ENCODE data around the gene ZC3HAV1.

The ZC3HAV1 gene

GRCh38 chr7:139114018-139114417 is 4.5 kb upstream of the ZC3HAV1 start:
- 100% methylated on average over 2 of the region's 3 CpGs for WGBS (ENCODE audit: insufficient coverage)
- H3K36me3 ChIP-seq (ENCODE audit: control insufficient read depth in 4 of 4, insufficient read depth in 4 of 4, low read length in 3 of 4) = peaks cover 0 to 2% (median 0%) of the 10 kb centered on the region in 4 experiments
- no peak for DNase-seq
- no peaks in the 10 kb centered on the region for H3K27me3 ChIP-seq (replicated peaks in 2 of 5; ENCODE audit: control insufficient read depth in 4 of 5, insufficient read depth in 5 of 5, low read length in 4 of 5)
- H3K4me1 ChIP-seq (ENCODE audit: control extremely low read depth in 1 of 4, control insufficient read depth in 4 of 4, insufficient read depth in 4 of 4, low read length in 3 of 4) = peaks cover 10 to 26% (median 22%) of the 10 kb centered on the region in 4 experiments
- H3K27ac ChIP-seq (ENCODE audit: insufficient read depth in 1 of 2, low read depth in 1 of 2, low read length in 2 of 2, poor library complexity in 1 of 2, severe bottlenecking in 2 of 2) = no peak overlapping the region
- no peak overlapping the region for H3K4me3 ChIP-seq (ENCODE audit: control insufficient read depth in 1 of 7, extremely low read depth in 1 of 7, insufficient read depth in 4 of 7, low read depth in 2 of 7, low read length in 6 of 7)
- POLR2A ChIA-PET = no interaction called here
- CTCF ChIA-PET = interaction anchor here (0.7 to 2.5 kb wide), 6 partner anchors 10 to 223 kb away, joined by 3 to 14 read pairs (median 6); no protein-coding TSS in a partner anchor
- no peaks in the 10 kb centered on the region for H3K9me3 ChIP-seq (ENCODE audit: control extremely low read depth in 1 of 5, control insufficient read depth in 4 of 5, insufficient read depth in 2 of 5, low read depth in 1 of 5, low read length in 4 of 5)

- H3K27ac ChIP-seq (ENCODE audit: insufficient read depth in 1 of 2, low read depth in 1 of 2, low read length in 2 of 2, poor library complexity in 1 of 2, severe bottlenecking in 2 of 2) = no peak overlapping the region
- POLR2A ChIA-PET = no interaction called here
- H3K9me3 ChIP-seq (ENCODE audit: control extremely low read depth in 1 of 5, control insufficient read depth in 4 of 5, insufficient read depth in 2 of 5, low read depth in 1 of 5, low read length in 4 of 5) = no peaks in the 10 kb centered on the region
- no peak for DNase-seq
- CTCF ChIA-PET = interaction anchor here (0.7 to 2.5 kb wide), 3 partner anchors 11 to 18 kb away, joined by 3 to 14 read pairs (median 9); no protein-coding TSS in a partner anchor
- peaks cover 9 to 18% (median 12%) of the 10 kb centered on the region in 4 experiments for H3K4me1 ChIP-seq (ENCODE audit: control extremely low read depth in 1 of 4, control insufficient read depth in 4 of 4, insufficient read depth in 4 of 4, low read length in 3 of 4)
- peaks cover 0 to 2% (median 0%) of the 10 kb centered on the region in 4 experiments for H3K36me3 ChIP-seq (ENCODE audit: control insufficient read depth in 4 of 4, insufficient read depth in 4 of 4, low read length in 3 of 4)
- WGBS (ENCODE audit: insufficient coverage) = 100% methylated on average over 1 of the region's 2 CpGs
- no peaks in the 10 kb centered on the region for H3K27me3 ChIP-seq (replicated peaks in 2 of 5; ENCODE audit: control insufficient read depth in 4 of 5, insufficient read depth in 5 of 5, low read length in 4 of 5)
- no peak overlapping the region for H3K4me3 ChIP-seq (ENCODE audit: control insufficient read depth in 1 of 7, extremely low read depth in 1 of 7, insufficient read depth in 4 of 7, low read depth in 2 of 7, low read length in 6 of 7)
Observed at GRCh38 chr7:139112741-139113250, 3.3 kb upstream of the ZC3HAV1 start.

GRCh38 chr7:139112316-139112715 is 2.8 kb upstream of the ZC3HAV1 start:
- POLR2A ChIA-PET = no interaction called here
- 100% methylated on average over 3 of the region's 3 CpGs for WGBS (ENCODE audit: insufficient coverage)

GRCh38 chr7:139111811-139112301 is 2.3 kb upstream of the ZC3HAV1 start:
- ChIA-PET POLR2A (no interaction called here), CTCF (interaction anchor here (2.5 kb wide), 1 partner anchor 17 kb away, joined by 9 read pairs; no protein-coding TSS in a partner anchor)
- peaks cover 0 to 2% (median 0%) of the 10 kb centered on the region in 4 experiments for H3K36me3 ChIP-seq (ENCODE audit: control insufficient read depth in 4 of 4, insufficient read depth in 4 of 4, low read length in 3 of 4)
- WGBS (ENCODE audit: insufficient coverage) = 88% methylated on average over 1 of the region's 4 CpGs
- H3K27ac ChIP-seq (ENCODE audit: insufficient read depth in 1 of 2, low read depth in 1 of 2, low read length in 2 of 2, poor library complexity in 1 of 2, severe bottlenecking in 2 of 2) = no peak overlapping the region
- H3K4me3 ChIP-seq (ENCODE audit: control insufficient read depth in 1 of 7, extremely low read depth in 1 of 7, insufficient read depth in 4 of 7, low read depth in 2 of 7, low read length in 6 of 7) = no peak overlapping the region
- H3K4me1 ChIP-seq (ENCODE audit: control extremely low read depth in 1 of 4, control insufficient read depth in 4 of 4, insufficient read depth in 4 of 4, low read length in 3 of 4) = peaks cover 9 to 21% (median 11%) of the 10 kb centered on the region in 4 experiments
- H3K9me3 ChIP-seq (ENCODE audit: control extremely low read depth in 1 of 5, control insufficient read depth in 4 of 5, insufficient read depth in 2 of 5, low read depth in 1 of 5, low read length in 4 of 5) = no peaks in the 10 kb centered on the region
- no peak for DNase-seq
- no peaks in the 10 kb centered on the region for H3K27me3 ChIP-seq (replicated peaks in 2 of 5; ENCODE audit: control insufficient read depth in 4 of 5, insufficient read depth in 5 of 5, low read length in 4 of 5)

More at GRCh38 chr7:139112316-139112715, 2.8 kb upstream of the ZC3HAV1 start:
- CTCF ChIA-PET = interaction anchor here (0.7 to 2.5 kb wide), 2 partner anchors 10 to 18 kb away, joined by 3 to 9 read pairs; no protein-coding TSS in a partner anchor
- no peaks in the 10 kb centered on the region for H3K27me3 ChIP-seq (replicated peaks in 2 of 5; ENCODE audit: control insufficient read depth in 4 of 5, insufficient read depth in 5 of 5, low read length in 4 of 5)
- no peaks in the 10 kb centered on the region for H3K9me3 ChIP-seq (ENCODE audit: control extremely low read depth in 1 of 5, control insufficient read depth in 4 of 5, insufficient read depth in 2 of 5, low read depth in 1 of 5, low read length in 4 of 5)
- H3K4me3 ChIP-seq (ENCODE audit: control insufficient read depth in 1 of 7, extremely low read depth in 1 of 7, insufficient read depth in 4 of 7, low read depth in 2 of 7, low read length in 6 of 7) = no peak overlapping the region
- no peak overlapping the region for H3K27ac ChIP-seq (ENCODE audit: insufficient read depth in 1 of 2, low read depth in 1 of 2, low read length in 2 of 2, poor library complexity in 1 of 2, severe bottlenecking in 2 of 2)
- peaks cover 6 to 18% (median 9%) of the 10 kb centered on the region in 4 experiments for H3K4me1 ChIP-seq (ENCODE audit: control extremely low read depth in 1 of 4, control insufficient read depth in 4 of 4, insufficient read depth in 4 of 4, low read length in 3 of 4)
- peaks cover 0 to 2% (median 0%) of the 10 kb centered on the region in 4 experiments for H3K36me3 ChIP-seq (ENCODE audit: control insufficient read depth in 4 of 4, insufficient read depth in 4 of 4, low read length in 3 of 4)
- DNase-seq = no peak

- Histone ChIP-seq H3K4me3 (ENCODE audit: control insufficient read depth in 1 of 7, extremely low read depth in 1 of 7, insufficient read depth in 4 of 7, low read depth in 2 of 7, low read length in 6 of 7) (no peak overlapping the region), H3K27ac (ENCODE audit: insufficient read depth in 1 of 2, low read depth in 1 of 2, low read length in 2 of 2, poor library complexity in 1 of 2, severe bottlenecking in 2 of 2) (no peak overlapping the region), H3K9me3 (ENCODE audit: control extremely low read depth in 1 of 5, control insufficient read depth in 4 of 5, insufficient read depth in 2 of 5, low read depth in 1 of 5, low read length in 4 of 5) (no peaks in the 10 kb centered on the region), H3K27me3 (replicated peaks in 2 of 5; ENCODE audit: control insufficient read depth in 4 of 5, insufficient read depth in 5 of 5, low read length in 4 of 5) (no peaks in the 10 kb centered on the region), H3K36me3 (ENCODE audit: control insufficient read depth in 4 of 4, insufficient read depth in 4 of 4, low read length in 3 of 4) (peaks cover 0 to 2% (median 0%) of the 10 kb centered on the region in 4 experiments), H3K4me1 (ENCODE audit: control extremely low read depth in 1 of 4, control insufficient read depth in 4 of 4, insufficient read depth in 4 of 4, low read length in 3 of 4) (peaks cover 12 to 25% (median 13%) of the 10 kb centered on the region in 4 experiments)
- DNase-seq = no peak
- WGBS (ENCODE audit: insufficient coverage) = 100% methylated on average over 1 of the region's 1 CpG
- ChIA-PET POLR2A (no interaction called here), CTCF (interaction anchor here (1.1 to 1.5 kb wide), 5 partner anchors 8 to 36 kb away, joined by 3 to 9 read pairs (median 5); no protein-coding TSS in a partner anchor)
Observed at GRCh38 chr7:139111147-139111546, 1.6 kb upstream of the ZC3HAV1 start.

- Histone ChIP-seq H3K36me3 (ENCODE audit: control insufficient read depth in 4 of 4, insufficient read depth in 4 of 4, low read length in 3 of 4) (peaks cover 0 to 2% (median 0%) of the 10 kb centered on the region in 4 experiments), H3K27ac (ENCODE audit: insufficient read depth in 1 of 2, low read depth in 1 of 2, low read length in 2 of 2, poor library complexity in 1 of 2, severe bottlenecking in 2 of 2) (peak overlapping the region; percentile 70 to 95), H3K4me1 (ENCODE audit: control extremely low read depth in 1 of 4, control insufficient read depth in 4 of 4, insufficient read depth in 4 of 4, low read length in 3 of 4) (peaks cover 17 to 34% (median 21%) of the 10 kb centered on the region in 4 experiments), H3K9me3 (ENCODE audit: control extremely low read depth in 1 of 5, control insufficient read depth in 4 of 5, insufficient read depth in 2 of 5, low read depth in 1 of 5, low read length in 4 of 5) (no peaks in the 10 kb centered on the region), H3K27me3 (replicated peaks in 2 of 5; ENCODE audit: control insufficient read depth in 4 of 5, insufficient read depth in 5 of 5, low read length in 4 of 5) (no peaks in the 10 kb centered on the region), H3K4me3 (ENCODE audit: control insufficient read depth in 1 of 7, extremely low read depth in 1 of 7, insufficient read depth in 4 of 7, low read depth in 2 of 7, low read length in 6 of 7) (peak overlapping the region; percentile 87 to 99 (median 98))
- CTCF ChIA-PET = interaction anchor here (1.1 to 1.5 kb wide), 5 partner anchors 9 to 35 kb away, joined by 3 to 9 read pairs (median 5); no protein-coding TSS in a partner anchor
- 13% methylated on average over 16 of the region's 16 CpGs for WGBS (ENCODE audit: insufficient coverage)
- POLR2A ChIA-PET = interaction anchor here (1.4 kb wide), 1 partner anchor 35 kb away, joined by 4 read pairs; no protein-coding TSS in a partner anchor
- DNase-seq = no peak
Observed at GRCh38 chr7:139109983-139110411, 477 bp upstream of the ZC3HAV1 start.

Measured in common myeloid progenitor, CD34-positive (primary cell).